Activated CD8-positive, alpha-beta memory T cell treated with anti-CD3 and anti-CD28 coated beads, Interleukin-2, amount 50 U/mL, for 24 hours (primary cell): ENCODE data around the gene PEMT.

Experiments
- DNase-seq: peaks from one replicate; pipeline ENCODE4 v3.0.0-alpha.2; 2020; ENCODE audit errors: extremely low read depth

The PEMT gene

GRCh38 chr17:17503566-17504130 lies 87.9 kb downstream of the PEMT start:
- DNase-seq: no peak

DNA sequence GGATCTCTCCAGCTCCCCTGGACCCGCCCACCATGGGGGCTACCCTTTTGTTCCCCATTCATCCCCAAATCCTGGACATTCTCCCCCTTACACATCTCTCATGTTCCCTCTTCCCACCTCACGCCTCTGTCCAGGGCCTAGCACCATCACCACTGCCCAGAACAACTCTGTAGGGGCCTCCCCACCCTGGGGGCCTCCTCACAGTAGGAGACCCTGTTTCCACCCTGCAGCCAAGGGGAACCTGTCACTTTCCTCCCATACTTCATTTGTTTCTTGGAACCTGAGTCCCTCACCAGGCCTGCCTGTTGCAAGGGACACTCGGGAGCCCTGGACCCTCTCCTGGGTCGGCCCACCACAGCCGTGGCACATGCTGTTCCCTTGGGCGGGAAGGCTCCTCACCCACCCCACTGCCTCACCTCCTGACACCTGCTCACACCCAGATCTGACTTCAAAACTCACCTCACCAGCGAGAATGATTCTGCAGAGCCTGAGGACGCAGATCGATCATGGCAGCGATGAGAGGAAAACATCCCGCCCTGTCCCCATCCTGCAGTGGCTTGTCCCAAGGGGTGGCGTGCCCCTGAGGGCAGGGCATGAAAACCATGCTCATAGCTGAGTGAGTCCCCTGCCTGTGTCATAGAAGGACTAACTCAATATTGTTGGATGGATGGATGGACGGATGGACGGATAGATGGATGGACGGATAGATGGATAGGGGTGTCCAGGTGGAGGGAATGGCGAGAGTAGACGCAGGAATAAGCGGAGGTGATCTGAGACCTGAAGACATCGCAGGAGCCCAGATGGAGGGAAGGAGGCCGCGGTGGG lies 88.6 kb downstream of the PEMT start:
- no peak for DNase-seq

DNA sequence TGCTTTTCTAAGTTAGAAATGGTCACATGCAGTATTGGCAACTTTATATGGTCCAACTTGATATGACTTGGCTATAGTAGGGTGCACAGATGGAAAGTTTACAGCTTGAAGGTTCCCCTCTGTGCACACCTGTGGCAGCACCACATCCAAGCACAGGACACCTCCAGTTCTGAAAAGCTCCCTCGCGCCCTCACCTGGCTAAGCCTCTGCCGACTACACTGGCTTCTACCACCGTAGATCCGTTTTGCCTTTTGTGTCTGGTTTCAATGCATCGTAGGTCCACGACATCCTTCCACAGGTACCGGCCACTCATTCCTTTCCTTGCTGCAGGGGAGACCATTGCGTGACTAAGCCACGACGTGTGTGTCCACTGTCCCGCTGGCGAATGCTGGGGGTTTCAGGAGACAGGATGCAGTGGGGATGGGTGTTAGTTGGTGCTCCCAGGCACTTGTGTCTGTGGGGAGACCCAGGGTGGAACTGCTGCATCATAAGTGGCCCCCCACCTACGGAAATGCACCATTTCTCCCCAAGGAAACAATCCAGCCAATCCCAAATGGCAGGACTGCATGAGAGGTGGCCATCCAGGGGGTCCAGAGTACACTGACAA lies 90.4 kb downstream of the PEMT start:
- DNase-seq: no peak

DNA sequence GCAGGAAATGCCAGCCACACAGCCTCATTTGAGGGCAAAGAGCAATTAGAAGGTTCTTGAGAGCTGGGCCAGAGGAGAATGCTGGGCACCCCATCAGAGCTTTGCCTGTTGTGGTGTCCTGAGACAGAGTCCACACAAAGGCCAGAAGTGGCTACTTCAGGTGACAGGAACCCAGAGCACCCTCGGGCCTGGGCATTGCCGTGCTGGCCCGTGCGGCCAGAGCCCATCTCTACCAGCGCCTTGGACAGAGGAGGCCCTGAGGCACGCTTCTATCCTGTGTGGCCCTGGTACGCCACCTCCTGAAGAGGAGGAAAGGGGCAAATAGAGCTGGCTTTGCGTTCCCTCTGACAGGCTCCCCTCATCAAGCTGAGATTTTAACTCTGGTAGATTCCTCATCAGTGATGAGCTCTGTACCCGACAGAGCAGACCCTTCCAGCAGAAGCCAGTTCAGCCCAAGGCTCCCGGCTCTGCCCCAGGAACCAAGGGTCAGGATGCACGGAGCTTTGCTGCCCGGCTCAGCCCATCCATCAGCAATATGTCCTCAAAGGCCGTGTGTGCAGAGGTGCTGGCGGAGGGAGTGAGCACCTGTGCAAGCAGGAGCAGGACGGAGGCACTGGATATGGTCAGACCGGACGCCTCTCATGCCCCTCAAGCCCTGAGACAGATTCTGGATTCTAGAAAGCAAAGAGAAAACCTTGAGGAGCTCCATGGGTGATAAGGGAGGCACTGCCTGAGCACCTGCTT lies 91.9 kb downstream of the PEMT start:
- DNase-seq: no peak

- DNase-seq: no peak
These were observed 92.8 kb downstream of the PEMT start for GRCh38 chr17:17498606-17499301.

DNA sequence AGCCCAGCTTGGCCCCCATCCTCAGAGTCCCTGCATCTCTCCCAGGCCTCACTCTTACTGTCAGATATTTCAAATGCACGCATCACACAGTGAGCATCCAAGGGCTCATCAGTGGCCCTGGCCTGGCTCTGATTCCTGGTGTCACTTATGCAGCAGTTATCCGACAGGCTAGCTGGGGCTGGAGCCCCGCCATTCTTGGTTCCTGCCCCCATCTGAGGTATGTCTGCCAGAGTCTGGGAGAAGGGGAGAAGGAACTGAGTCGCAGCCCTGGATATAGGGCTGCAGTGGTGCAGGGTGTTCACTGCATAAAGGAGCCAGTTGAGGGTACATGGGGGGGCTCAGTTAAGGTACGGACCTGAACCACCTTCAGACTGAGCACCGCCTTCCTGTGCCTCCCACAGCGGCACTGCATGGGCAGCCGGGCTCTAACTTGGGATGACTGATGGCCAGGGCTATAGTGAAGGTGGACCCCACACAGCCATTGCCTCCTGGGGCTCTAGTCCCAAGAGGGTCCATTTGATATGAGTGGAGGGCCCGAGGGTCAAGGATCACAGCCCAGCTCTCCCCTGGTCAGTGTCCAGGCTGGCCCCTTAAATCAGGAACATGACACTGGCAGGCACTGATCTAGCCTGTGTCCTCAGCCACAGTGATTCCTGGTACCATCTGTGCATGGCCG lies 93.5 kb downstream of the PEMT start:
- DNase-seq: no peak

DNA sequence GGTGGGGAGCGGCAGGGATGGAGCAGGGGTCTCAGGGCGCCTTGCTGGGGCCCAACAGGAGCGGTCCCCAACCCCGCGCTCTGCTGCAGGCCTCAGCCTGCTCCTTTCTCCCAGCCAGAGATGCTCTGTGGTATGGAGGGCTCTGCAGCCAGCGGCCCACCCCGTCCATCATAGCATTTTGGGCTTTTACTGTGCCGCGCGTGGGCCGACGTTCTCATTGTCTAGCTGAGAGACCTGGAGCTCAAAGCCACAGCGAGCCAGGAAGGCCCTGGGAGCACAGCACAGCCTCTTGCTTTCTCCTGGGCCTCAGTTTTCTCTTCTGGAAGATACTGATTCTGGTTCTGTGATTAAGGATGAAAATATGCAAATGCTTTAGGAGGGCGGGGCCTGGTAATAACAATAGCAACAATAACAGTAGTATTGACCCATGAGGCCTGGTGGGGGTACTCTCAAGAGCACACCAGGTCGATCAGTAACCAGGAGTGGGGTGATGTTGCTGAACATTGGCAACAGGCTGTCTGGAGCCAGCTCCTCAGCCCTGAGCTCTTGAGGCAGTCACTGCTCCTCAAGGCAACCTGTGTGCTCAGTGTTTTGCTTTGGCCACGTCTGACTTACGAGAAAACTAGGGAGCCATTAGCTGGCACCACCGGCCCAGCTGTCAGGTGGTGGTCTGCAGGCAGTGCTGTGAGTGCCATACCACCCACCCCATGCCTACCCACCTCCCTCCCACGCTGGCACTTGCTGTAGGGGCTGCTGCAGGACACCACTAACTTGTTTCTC lies 94.3 kb downstream of the PEMT start:
- no peak for DNase-seq

GRCh38 chr17:17496189-17497064 lies 95.1 kb downstream of the PEMT start, which contains the start of gene RASD1:
RASD1 (minus strand) TSS chr17:17496395; CDS start chr17:17496181, 214 bp downstream.
- DNase-seq: peak; percentile 33

DNA sequence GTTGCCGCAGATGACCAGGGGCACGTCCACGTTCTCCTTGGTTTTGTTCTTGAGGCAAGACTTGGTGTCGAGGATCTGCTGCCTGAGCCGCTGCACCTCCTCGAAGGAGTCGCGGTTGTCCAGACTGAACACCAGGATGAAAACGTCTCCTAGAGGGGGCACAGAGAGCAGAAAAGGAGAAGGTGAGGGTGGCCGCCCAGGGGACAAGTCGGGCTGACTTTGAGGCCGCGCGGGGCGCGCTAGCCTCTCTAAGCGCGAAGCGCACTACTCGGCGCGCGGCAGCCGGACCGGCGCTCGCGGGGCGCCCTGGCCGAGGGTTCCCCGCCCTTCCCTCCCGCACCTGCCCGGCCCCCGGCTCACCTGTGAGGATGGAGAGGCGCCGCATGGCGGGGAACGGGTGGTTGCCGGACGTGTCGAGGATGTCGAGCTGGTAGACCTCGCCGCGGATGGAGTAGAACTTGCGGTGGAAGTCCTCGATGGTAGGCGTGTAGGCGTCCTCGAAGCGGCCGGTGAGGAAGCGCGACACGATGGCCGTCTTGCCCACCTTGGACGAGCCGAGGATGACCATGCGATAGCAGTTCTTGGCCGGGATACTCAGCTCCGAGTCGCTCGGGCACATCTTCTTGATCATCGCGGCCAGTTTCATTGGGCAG lies 95.8 kb downstream of the PEMT start:
- no peak for DNase-seq

GRCh38 chr17:17494870-17495535 lies 96.5 kb downstream of the PEMT start:
- DNase-seq: no peak

- no peak for DNase-seq
These were observed 97.0 kb downstream of the PEMT start for GRCh38 chr17:17494499-17494869.

DNA sequence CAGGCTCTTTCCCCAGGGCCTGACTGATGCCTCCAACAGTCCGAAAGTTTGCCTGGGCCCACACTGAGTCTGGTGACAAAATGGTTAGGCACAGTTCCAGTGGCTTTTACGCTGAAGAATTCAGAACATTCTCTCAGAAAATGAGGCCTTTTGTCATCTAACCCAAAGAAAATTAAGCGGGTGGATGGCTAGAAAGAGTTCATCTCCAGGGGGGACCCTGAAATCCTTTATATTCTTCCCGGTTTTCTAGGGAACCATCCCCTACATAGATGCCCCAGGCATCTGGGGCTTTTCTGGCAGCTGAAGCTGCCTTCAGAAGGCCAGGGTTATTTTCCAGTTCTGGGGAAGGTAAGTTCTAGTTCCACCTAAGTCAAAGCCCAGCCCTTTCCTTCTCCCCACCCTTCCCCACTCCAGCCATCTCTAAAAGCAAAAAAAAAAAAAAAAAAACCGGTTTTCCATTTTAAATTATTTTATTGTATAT lies 97.5 kb downstream of the PEMT start:
- no peak for DNase-seq

DNA sequence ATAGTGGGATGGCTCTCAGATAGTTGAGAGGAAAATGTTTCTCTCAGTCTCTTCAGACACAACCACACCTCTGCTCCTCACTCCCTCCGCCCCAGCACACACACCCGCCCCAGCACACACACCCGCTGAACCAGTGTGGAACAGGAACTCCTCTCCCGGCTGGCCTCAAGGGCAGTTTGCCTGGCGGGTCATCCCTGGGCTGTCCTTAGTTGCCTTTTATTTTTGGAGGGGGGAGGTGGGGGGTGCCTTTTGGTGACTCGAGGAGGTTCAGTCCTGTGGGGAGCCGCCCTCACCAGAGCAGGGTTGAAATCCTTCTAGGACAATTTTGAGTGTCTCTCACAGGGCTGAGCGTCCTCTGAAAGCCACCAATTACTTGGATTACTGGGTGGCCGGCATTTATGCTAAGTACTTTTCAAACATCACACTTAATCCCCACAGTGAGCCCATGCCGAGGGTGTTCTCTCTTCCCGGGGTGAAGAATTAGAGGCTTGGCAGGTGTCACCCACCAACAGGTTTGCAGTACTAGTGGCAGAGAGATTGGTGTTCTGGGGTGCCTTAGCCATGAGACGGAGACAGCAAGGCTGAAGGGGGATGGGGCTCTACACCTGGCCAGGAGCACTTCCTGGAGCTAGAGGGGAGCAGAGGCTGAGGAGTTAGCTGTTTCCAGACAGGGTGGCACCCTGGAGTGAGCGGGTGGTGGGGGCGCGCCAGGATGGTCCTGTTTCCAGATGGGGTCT lies 98.1 kb downstream of the PEMT start:
- no peak for DNase-seq

GRCh38 chr17:17492571-17492970 lies 98.9 kb downstream of the PEMT start:
- DNase-seq: no peak

- DNase-seq: no peak
These were observed 99.4 kb downstream of the PEMT start for GRCh38 chr17:17492085-17492484.

- no peak for DNase-seq
These were observed 99.9 kb downstream of the PEMT start for GRCh38 chr17:17491546-17491988.

DNA sequence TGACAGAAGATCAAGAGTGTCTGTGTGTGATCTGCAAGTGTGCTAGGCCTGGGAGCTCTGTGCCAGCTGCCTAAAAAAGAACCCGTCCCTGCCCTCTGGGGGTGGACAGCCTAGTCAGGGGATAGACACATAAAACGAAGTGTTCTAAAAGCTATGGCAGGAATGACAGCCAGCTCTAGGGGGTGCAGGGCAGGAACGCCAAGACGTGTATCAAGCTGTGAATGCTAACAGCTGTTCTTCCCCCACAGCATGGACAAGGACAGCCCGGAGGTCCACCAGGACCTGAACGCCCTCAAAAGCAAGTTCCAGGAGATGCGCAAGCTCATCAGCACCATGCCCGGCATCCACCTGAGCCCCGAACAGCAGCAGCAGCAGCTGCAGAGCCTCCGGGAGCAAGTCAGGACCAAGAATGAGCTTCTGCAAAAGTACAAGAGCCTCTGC lies 100.5 kb downstream of the PEMT start:
- no peak for DNase-seq
